SK-N-SH treated with all-trans-retinoic acid at 6 μM for 48 hours (cell line): ENCODE measurements around the gene TNP2.
A peak's percentile ranks its signal among the peaks of the same experiment; 100 is the strongest.

Experiments used
- ATAC-seq: fragments of 200-7000 bp; cut with Tn5 transposase; 3 replicates; pipeline ENCODE4 v1.9.1; 2020; ENCODE audit warnings: mild to moderate bottlenecking, moderate library complexity
- ARNTL ChIP-seq: fragments of 450-650 bp; formaldehyde crosslinking; IDR thresholded peaks from 2 replicates; pipeline ENCODE4 v1.5.0; 2020; ENCODE audit warnings: low read depth, mild to moderate bottlenecking, moderate library complexity, borderline replicate concordance
- BACH2 ChIP-seq: fragments of 250-450 bp; sonication (Bioruptor Pico); IDR thresholded peaks from 2 replicates; pipeline ENCODE4 v1.9.0; 2021; ENCODE audit warnings: mild to moderate bottlenecking, borderline replicate concordance
- CREB5 ChIP-seq: fragments of 250-450 bp; sonication (Bioruptor Pico); IDR thresholded peaks from 2 replicates; pipeline ENCODE4 v1.5.1; 2020; ENCODE audit warnings: low read depth, mild to moderate bottlenecking, moderate library complexity
- CSDC2 ChIP-seq: fragments of 250-450 bp; sonication (Bioruptor Pico); IDR thresholded peaks from 2 replicates; pipeline ENCODE4 v1.5.0; 2020; ENCODE audit warnings: mild to moderate bottlenecking, moderate library complexity
- ESRRG ChIP-seq: fragments of 250-450 bp; sonication (Bioruptor Pico); IDR thresholded peaks from 2 replicates; pipeline ENCODE4 v1.6.1; 2021; ENCODE audit warnings: mild to moderate bottlenecking
- GLIS3 ChIP-seq: fragments of 250-450 bp; sonication (Bioruptor Pico); IDR thresholded peaks from 2 replicates; pipeline ENCODE4 v1.5.0; 2020; ENCODE audit warnings: mild to moderate bottlenecking, moderate library complexity
- ISL1 ChIP-seq: fragments of 250-450 bp; sonication (Bioruptor Pico); IDR thresholded peaks from 2 replicates; pipeline ENCODE4 v2.1.2; 2022; ENCODE audit warnings: mild to moderate bottlenecking, moderate library complexity
- OSR1 ChIP-seq: fragments of 250-450 bp; sonication (Bioruptor Pico); IDR thresholded peaks from 2 replicates; pipeline ENCODE4 v1.8.0; 2022; ENCODE audit warnings: moderate library complexity, mild to moderate bottlenecking, inconsistent platforms
- RARB ChIP-seq: fragments of 250-450 bp; sonication (Bioruptor Pico); IDR thresholded peaks from 2 replicates; pipeline ENCODE4 v1.8.0; 2021; ENCODE audit warnings: mild to moderate bottlenecking, moderate library complexity
- SNAI2 ChIP-seq: fragments of 250-450 bp; sonication (Bioruptor Pico); IDR thresholded peaks from 2 replicates; pipeline ENCODE4 v1.5.0; 2020; ENCODE audit warnings: mild to moderate bottlenecking, moderate library complexity
- TCF4 ChIP-seq: fragments of 250-450 bp; sonication (Bioruptor Pico); IDR thresholded peaks from 2 replicates; pipeline ENCODE4 v1.8.0; 2021; ENCODE audit warnings: mild to moderate bottlenecking, moderate library complexity, borderline replicate concordance
- TOX ChIP-seq: fragments of 250-450 bp; sonication (Bioruptor Pico); IDR thresholded peaks from 2 replicates; pipeline ENCODE4 v1.8.0; 2021; ENCODE audit warnings: mild to moderate bottlenecking, moderate library complexity, borderline replicate concordance
- TSHZ2 ChIP-seq: fragments of 250-450 bp; sonication (Bioruptor Pico); IDR thresholded peaks from 2 replicates; pipeline ENCODE4 v1.5.0; 2020; ENCODE audit warnings: mild to moderate bottlenecking, moderate library complexity
- ZC3H10 ChIP-seq: fragments of 250-450 bp; sonication (Bioruptor Pico); IDR thresholded peaks from 2 replicates; pipeline ENCODE4 v1.5.1; 2021; ENCODE audit warnings: mild to moderate bottlenecking, moderate library complexity
- ZFP3 ChIP-seq: fragments of 250-450 bp; sonication (Bioruptor Pico); IDR thresholded peaks from 2 replicates; pipeline ENCODE4 v1.5.0; 2020; ENCODE audit warnings: mild to moderate bottlenecking, moderate library complexity
- ZFP30 ChIP-seq: fragments of 450-650 bp; formaldehyde crosslinking; IDR thresholded peaks from 2 replicates; pipeline ENCODE4 v1.5.0; 2022; ENCODE audit warnings: mild to moderate bottlenecking, moderate library complexity
- ZNF565 ChIP-seq: fragments of 450-650 bp; formaldehyde crosslinking; conservative IDR thresholded peaks from 2 replicates; pipeline ENCODE4 v1.5.0; 2020; ENCODE audit warnings: low read depth, mild to moderate bottlenecking, moderate library complexity
- ZNF70 ChIP-seq: fragments of 450-650 bp; formaldehyde crosslinking; IDR thresholded peaks from 2 replicates; pipeline ENCODE4 v1.5.0; 2020; ENCODE audit warnings: mild to moderate bottlenecking, moderate library complexity
- ZNF8 ChIP-seq: fragments of 450-650 bp; formaldehyde crosslinking; IDR thresholded peaks from 2 replicates; pipeline ENCODE4 v1.5.0; 2020; ENCODE audit warnings: mild to moderate bottlenecking, moderate library complexity
- TF ChIP-seq, protein P1 (sequence below): fragments of 250-450 bp; sonication (Bioruptor Pico); IDR thresholded peaks from 2 replicates; pipeline ENCODE4 v1.8.0; 2020; ENCODE audit warnings: mild to moderate bottlenecking, moderate library complexity, borderline replicate concordance
- TF ChIP-seq, protein P2 (sequence below): fragments of 250-450 bp; sonication (Bioruptor Pico); IDR thresholded peaks from 2 replicates; pipeline ENCODE4 v1.8.0; 2021; ENCODE audit warnings: low read depth, mild to moderate bottlenecking, moderate library complexity, borderline replicate concordance

TNP2 gene

GRCh38 chr16:11232852-11233726, 36.0 kb downstream of the TNP2 start:
- peak; percentile 19; the same call in 1 of the 3 replicates for ATAC-seq

GRCh38 chr16:11232302-11232851, 36.7 kb downstream of the TNP2 start:
- TF ChIP-seq ZNF8: no peak
- TF ChIP-seq BACH2 (CRISPR knock-in tag): no peak
- no peak for TF ChIP-seq ESRRG (CRISPR knock-in tag)
- TF ChIP-seq SNAI2 (CRISPR knock-in tag): no peak
- no peak for TF ChIP-seq RARB (CRISPR knock-in tag)
- TF ChIP-seq, protein P1, sequence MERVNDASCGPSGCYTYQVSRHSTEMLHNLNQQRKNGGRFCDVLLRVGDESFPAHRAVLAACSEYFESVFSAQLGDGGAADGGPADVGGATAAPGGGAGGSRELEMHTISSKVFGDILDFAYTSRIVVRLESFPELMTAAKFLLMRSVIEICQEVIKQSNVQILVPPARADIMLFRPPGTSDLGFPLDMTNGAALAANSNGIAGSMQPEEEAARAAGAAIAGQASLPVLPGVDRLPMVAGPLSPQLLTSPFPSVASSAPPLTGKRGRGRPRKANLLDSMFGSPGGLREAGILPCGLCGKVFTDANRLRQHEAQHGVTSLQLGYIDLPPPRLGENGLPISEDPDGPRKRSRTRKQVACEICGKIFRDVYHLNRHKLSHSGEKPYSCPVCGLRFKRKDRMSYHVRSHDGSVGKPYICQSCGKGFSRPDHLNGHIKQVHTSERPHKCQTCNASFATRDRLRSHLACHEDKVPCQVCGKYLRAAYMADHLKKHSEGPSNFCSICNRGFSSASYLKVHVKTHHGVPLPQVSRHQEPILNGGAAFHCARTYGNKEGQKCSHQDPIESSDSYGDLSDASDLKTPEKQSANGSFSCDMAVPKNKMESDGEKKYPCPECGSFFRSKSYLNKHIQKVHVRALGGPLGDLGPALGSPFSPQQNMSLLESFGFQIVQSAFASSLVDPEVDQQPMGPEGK (CRISPR knock-in tag): no peak
- TF ChIP-seq TOX (CRISPR knock-in tag): no peak
- TF ChIP-seq ZFP3 (CRISPR knock-in tag): no peak
- TF ChIP-seq GLIS3 (CRISPR knock-in tag): no peak
- TF ChIP-seq ZC3H10 (CRISPR knock-in tag): no peak
- TF ChIP-seq CSDC2: no peak
- TF ChIP-seq ZNF70 (CRISPR knock-in tag): no peak
- no peak for TF ChIP-seq TCF4 (CRISPR knock-in tag)
- TF ChIP-seq OSR1 (CRISPR knock-in tag): no peak
- TF ChIP-seq ISL1 (CRISPR knock-in tag): no peak
- TF ChIP-seq, all 23 proteins: peak for 0
- ATAC-seq: no peak

More at GRCh38 chr16:11232852-11233726, 36.0 kb downstream of the TNP2 start:
- TF ChIP-seq TSHZ2 (CRISPR knock-in tag) (no peak), CREB5 (CRISPR knock-in tag) (no peak), BACH2 (CRISPR knock-in tag) (no peak)
- TF ChIP-seq, all 23 proteins: peak for 0

GRCh38 chr16:11231367-11231970, 37.7 kb downstream of the TNP2 start:
- no peak for ATAC-seq
- TF ChIP-seq, protein P1 (CRISPR knock-in tag): no peak
- TF ChIP-seq ZNF70 (CRISPR knock-in tag) (no peak), CSDC2 (no peak), ZFP30 (CRISPR knock-in tag) (no peak), TCF4 (CRISPR knock-in tag) (no peak), ZNF565 (CRISPR knock-in tag) (no peak), ZC3H10 (CRISPR knock-in tag) (no peak), ARNTL (CRISPR knock-in tag) (no peak), ESRRG (CRISPR knock-in tag) (no peak), TOX (CRISPR knock-in tag) (no peak), ZFP3 (CRISPR knock-in tag) (no peak)
- TF ChIP-seq, protein P2, sequence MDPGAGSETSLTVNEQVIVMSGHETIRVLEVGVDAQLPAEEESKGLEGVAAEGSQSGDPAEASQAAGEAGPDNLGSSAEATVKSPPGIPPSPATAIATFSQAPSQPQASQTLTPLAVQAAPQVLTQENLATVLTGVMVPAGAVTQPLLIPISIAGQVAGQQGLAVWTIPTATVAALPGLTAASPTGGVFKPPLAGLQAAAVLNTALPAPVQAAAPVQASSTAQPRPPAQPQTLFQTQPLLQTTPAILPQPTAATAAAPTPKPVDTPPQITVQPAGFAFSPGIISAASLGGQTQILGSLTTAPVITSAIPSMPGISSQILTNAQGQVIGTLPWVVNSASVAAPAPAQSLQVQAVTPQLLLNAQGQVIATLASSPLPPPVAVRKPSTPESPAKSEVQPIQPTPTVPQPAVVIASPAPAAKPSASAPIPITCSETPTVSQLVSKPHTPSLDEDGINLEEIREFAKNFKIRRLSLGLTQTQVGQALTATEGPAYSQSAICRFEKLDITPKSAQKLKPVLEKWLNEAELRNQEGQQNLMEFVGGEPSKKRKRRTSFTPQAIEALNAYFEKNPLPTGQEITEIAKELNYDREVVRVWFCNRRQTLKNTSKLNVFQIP (CRISPR knock-in tag): no peak
